ENCODE measurements around the gene CROCC.
"Not testable (repeated sequence)": the region's sequence is repeated elsewhere in the genome, so short reads cannot be mapped to it uniquely, and the experiment has no call there.

GRCh38 chr1:16899020-16899419 is 22.7 kb upstream of the CROCC start:
- TF ChIP-seq CTCF, POLR2A, EP300 (IDR thresholded peaks at IDR 0.05): not testable (repeated sequence)
